CD1c-positive myeloid dendritic cell (primary cell): Measurements from ENCODE around the gene LYPD6B.

Source experiments
- DNase-seq: peaks from one replicate; pipeline ENCODE4 v3.0.0-alpha.2; 2016; ENCODE audit errors: extremely low spot score

Gene LYPD6B

DNA sequence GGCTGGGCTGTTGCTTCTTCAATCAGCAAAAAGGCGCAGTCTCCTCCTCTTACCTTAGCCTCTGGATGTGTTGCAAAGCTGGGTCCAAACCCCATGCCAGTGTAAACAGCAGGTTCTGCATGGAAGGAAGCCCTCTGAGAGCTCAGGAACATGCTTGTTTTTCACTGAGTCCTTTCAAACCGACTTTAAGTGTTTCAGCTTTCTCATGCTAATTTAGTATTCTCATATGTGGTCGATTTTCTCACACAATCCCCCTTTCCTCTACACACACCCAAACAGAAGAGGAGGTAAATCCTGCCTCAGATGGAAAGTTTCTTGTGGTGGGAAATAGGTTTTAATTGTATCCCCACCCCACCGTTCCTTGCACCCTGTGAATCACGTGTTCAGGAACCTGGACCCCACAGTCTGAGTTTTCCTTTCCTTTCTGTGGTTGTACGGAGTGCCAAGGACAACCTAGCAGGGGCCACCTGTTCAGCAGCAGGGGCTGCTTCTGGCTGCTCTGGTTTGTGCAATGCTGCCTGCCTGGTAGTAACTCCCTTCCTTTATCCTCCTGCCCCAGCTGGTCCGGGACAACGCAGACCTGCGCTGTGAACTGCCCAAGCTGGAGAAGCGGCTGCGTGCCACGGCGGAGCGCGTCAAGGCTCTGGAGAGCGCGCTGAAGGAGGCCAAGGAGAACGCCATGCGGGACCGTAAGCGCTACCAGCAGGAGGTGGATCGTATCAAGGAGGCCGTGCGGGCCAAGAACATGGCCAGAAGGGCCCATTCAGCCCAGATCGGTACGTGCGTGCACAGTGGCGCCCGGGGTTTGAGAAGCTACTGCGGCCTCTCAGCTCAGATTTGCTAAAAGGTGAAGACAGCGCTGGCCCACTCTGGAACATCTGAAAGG, 28.7 kb upstream of the LYPD6B start:
- no peak for DNase-seq

DNA sequence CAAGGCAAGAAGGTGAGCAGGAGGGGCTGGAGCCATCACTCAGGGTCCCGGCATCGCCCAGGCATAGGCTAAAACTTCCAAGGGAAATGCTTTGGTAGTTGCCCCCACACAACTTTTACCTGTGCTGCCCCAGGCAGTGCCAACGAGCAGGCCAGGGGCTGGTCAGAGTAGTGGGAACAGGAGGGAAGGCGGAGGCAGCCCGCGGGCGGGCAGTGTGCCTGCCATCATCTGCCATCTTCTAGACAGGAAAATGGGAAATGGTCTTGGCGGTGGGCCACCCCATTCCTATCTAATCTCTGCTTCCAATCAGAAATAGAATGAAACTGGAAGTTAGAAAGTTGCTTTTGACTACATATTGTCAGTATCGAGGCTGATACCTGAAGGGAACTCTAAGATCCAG, 26.0 kb upstream of the LYPD6B start:
- DNase-seq = no peak

DNA sequence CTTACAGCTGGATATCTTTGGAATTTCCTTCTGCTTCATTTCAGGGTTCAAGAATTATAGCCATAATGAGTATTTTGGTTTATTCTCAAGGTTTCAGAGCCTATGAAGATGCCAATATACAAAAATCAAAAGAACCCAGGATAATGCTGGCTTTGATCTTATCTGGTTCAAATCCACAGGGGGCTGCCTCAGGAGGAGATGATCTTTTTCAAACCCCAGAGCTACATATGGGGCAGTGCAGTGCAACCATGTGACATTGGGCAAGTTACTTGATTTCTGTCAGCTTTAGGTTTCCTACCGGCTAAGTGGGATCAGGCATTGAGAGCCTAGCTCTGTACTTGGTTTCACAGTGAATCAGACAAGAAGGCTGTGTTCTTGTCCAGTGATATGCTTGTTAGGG, 23.0 kb upstream of the LYPD6B start:
- no peak for DNase-seq

DNA sequence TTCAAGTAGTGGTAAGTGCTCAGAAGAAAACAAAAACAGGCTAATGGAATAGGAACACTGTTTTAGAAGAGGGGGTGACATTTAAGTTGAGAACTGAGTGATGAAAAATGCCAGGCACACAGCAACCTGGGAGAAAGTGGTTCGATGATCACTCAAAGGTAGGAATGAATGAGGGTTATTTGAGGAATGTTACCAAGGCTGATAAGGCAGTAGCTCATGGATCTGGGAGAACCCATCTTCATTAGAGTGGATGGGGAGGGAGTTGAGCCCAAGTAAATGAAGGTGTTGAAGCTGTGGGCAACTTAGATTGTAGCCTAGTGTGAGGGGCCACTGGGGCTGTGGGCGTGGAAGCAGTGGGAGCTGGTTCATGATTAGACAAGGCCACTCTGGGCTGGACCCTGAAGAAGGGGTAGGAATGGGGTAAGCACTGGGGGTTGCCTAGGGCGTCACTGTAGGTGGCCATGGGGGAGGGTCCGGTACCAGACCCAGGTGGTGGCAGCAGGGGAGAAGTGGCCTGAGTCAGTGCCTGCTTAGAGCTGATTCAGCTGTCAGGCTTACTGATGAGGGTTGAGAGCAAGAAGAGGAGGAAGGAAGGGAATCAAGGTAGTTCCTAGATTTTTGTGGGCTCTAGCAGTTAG, 22.5 kb upstream of the LYPD6B start:
- no peak for DNase-seq

DNA sequence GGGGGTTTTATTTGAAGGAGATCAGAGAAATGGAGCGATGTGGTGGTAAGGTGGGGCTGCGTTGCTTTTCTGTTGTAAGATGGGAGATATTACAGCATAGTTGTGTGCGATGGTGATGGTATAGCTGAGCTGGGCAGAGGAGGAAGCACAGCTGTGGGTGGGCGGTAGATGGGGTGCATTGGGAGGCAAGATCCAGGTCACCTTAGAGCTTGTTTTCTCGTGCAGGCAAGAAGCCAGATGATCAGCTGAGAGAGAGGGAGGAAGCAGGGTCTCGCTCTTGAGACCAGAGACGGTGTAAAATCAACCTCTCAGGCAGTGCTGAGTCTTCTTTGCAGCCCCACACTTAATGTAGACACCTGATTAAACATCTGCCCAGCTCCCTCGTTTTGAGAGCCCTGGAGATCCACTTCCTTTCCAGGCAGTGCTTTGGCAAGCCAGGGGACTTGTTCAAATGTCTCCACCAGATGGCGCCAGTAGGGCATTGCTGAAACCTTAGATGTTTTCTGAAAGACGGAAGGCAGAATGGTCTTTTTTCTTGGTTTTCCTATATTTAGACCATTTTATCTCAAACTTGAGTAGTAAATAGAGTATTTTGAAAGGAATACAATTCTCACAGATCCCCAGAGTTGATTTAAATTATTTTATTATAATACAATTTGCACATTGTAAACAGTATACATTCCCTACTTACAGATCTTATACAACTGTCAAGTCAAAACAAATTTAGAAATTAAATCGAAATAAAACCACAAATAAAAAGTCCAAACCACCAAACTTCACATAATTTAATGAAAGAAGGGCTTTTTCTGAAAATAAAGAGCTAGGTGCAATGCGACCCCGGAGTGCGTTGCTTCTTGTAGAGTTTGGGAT, 21.1 kb upstream of the LYPD6B start:
- DNase-seq = peak; percentile 81

DNA sequence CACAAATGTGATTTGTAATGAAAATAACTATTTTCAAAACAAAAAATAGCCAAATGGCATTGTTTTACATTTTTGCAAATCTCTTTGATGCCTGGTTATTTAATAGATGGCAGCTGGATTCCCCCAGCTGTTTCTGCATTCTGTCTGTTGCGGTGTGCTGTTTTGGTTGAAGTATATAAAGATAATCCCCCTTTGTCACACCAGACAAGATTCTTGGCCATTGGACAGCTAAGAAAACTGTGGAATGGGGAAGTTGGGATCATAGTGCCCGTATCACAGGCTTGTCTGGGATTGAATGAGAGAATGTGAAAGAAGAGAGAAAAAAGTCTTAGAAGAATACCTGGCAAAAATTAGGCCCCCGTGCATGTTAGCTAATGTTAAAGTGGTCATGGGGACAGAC, 19.5 kb upstream of the LYPD6B start:
- DNase-seq = no peak

DNA sequence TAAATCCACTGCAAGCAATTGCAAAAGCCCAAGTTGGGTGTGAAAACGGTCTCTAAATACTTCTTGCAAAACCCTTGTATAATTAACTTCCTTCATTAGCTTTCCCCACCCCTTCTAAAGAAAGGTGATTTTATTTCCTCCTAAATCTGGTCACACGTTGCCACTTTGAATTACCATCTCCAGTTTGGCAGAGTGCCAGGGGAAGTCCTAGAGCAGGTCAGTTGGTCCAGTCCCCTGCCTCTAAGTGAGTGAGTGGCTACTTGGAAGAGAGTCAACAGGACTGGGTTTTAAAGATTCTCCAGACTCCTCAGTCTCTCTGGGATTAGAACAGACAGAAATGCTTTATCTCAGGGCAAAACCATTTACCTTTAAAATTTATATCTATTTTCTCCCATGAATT, 18.7 kb upstream of the LYPD6B start:
- peak; percentile 20 for DNase-seq

DNA sequence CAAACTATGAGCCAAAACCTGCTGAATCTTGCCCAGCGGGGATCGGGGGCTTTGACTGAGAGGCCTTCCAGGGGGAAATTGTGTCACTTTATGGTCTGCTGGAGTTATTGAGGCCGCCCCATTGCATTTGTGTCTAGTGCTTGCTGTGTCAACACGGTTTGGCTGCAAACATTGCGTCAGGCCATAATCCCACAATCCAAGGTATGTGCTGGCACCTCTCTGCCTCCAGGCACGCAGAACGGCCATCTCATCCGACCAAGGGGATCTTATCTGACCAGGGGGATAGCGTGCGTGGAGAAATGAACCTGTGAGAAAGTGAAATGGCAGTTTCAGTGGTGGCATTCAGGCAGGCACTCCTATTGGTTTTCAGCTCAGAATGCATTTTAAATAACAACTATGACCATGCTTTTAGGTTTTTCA, 18.1 kb upstream of the LYPD6B start:
- DNase-seq = no peak

DNA sequence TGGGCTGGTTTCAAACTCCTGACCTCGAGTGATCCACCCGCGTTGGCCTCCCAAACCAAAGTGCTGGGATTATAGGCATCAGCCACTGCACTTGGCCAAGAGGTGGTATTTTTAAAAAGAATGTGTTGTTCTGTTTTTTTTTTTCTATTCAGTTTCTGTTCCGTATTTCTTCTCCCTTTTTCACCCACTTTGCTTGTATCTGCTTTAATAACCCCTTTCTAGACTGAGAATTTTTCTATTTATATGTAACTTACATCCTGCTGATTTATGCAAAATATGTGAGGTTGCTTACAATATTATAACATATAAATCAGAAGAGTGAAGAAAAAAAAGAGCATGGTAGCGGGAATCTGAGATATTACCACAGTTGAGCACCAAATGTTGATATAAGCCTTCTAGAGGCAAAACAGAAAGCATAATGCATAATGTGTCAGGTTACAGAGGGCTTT, 17.2 kb upstream of the LYPD6B start:
- DNase-seq = no peak

DNA sequence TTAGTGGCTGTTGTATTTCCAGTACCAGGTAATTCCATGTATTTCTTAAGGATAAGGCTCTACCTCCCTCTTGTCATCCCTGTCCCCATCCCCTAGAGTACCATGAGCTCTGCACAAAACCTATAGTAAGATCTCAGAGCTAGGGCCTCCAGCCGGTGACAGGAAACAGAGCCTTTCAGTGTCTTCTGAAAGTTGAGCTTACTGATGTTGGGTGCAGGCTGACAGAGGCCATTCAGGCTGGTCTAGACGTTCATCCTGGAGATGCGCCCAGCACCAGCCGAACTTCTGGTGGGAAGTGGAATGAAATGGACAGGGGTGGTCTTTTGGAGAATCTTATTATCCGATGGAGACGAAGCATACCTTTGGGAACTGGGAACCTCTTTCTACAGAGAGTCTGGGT, 16.7 kb upstream of the LYPD6B start:
- no peak for DNase-seq

DNA sequence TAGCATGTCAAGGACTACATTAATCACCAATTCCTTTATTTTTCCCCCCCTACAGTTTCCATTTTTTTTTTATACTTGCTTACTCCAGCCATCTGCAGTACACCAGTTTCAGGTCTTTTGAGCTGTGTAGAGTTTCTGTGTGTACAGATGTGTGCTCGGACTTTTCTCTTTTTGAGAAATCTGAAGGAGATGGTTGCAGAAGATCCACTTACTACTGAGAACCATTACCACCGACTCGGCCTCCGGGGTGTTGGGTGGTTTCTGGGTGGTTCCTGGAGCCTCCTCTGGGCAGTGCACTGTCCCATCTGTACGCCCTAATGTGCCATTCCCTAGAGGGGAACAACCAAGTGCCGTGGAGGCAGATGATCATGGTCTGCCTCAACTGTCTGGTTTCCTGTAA, 15.4 kb upstream of the LYPD6B start:
- no peak for DNase-seq

DNA sequence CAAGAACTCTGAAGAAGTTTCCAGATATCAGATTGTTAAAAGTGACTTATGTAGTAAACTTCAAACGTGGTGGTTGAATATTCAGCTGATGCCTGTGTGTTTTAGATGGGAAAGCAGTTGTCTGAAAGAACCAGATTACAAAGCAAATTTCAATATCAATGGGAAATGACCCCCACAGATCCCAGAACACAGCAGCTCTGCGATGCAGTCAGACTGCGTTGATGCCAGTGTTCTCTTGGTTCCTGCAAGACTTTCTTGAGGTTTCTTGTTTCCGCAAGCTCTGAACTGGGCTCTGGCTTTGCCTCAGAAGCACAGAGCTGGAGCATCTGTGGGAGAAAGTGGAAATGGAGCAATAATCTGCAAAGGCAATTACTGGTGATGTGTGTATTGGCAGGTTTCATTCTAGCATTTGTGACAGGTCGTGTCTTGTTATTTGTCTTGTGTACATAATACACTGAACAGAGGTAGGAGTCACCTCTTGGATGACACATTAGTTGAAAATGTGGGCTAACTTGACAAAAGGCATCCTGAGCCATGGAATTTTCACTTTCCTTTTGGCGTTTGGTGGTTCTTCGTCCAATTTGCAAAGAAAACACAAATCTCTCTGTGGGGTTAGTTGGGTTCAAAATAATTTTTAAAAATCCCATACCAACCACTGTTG, 10.8 kb upstream of the LYPD6B start:
- DNase-seq = no peak

DNA sequence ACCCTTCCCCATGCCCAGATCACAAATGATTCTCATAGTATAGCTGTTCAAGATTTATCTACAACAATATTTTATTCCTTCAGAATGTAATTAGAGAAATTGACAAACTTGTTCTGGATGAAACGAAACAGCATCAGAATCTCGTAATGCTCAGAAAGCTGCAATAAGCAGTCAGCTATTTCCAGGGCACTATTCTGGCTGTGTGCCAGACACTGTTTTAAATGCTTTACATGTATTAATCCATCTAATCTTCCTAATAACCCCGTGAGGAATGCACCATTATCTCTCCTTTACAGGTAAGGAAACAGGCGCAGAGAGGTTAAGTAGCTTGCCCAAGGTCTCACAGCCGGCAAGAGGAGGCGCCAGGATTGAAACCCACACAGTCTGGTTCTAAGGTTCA, 10.1 kb upstream of the LYPD6B start:
- no peak for DNase-seq

DNA sequence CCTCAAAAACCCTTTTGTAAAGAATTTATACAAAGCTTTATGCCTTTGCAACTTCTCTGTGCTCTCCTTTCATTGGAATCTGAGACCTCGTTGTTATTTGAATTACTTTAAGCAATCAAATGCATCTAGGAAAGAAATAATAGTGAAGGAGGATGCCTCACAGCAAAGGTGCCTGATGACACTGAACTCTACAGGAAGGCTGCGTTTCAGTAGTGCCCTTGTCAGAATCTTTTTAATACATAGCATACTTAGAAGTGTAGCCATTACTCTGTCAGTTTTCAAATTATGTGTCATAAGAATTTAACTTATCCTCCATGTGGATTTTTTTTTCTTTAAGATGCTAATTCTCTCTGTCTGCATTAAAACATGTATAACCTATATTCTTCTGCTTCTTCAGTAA, 9.6 kb upstream of the LYPD6B start:
- DNase-seq = no peak

DNA sequence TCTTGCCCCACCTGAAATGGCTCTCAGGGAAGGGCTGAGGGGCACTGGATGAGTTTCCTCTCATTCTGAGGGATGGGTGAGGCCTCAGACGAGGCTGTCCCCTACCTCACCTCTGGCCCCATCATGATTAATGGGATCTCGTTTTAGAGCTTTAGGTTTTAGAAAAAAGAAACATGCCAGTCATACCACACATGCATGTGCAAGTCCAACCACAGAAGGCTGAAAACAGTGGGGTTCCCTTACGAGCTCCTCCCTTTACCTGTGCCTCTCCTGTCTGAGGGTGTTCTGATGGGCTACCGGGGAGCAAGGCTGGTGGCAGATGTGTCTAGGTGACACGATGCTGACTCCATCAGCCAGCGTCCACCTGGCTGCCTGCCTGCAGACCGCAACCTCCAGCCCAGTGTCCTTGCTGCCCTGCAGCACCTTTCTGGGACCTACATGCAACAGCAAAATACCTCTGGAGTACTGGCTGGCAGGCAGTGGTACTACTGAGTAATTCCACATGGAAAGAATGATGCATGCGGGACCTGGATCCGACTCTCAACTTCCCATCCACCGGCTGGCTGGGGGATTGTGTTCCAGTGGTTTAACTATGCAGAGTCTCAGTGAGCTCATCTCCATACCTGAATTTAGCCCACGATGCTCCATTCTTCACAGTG, 9.1 kb upstream of the LYPD6B start:
- DNase-seq = no peak

DNA sequence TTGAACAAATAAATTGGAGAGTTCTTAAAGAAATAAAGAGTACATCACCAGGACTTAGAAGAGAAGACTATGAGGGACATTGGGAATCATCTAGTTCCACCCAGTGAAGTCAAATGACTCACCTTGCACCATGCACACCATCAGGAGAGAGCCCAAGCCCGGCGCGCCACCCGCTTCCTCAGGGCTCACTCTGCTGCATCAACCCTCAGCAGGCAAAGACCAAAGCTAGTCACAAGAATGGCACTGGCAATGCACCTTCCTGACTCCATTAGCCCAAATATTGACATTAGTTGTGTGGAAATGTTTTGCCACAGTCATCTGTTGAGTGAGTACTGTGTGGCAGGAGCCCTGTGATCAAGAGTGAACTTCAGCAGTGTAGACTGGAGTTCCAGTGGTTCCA, 7.1 kb upstream of the LYPD6B start:
- no peak for DNase-seq

DNA sequence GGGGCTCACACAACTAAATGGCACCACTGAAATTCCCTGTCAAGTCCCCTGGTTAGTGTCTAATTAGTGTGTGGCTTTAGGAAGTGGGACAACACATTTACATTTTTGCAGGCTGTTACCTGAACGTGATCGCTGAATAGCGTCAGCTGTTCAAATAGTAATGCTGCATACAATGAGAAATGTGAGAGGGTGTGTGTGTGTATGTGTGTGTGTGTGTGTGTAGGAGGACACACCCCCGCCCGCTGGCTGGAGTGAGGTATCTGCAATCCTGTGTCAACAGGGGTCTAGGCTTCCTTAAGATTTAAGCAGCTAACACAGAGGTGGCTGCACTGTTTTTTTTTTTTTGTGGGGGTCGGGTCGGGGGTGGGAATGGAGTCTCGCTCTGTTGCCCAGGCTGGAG, 4.8 kb upstream of the LYPD6B start:
- DNase-seq = no peak

DNA sequence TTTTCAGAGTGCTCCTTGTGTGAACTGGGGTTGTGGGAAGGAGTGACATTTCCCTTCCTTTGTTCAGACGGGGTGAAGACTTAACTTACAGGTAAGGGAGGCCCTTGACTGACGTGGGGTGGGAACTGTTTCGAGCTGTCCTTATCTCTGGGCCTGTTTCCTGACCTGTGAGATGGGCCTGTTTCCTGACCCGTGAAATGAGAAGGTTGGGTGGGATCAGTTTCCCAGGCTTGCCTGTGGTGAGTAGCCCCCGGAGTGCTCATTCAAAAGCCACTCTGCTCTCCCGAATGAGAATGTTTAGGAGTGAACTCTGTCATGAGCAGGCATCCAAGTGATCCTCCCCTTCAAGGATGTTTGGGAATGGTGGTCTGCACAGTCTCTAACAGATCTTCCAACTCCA, 4.1 kb upstream of the LYPD6B start:
- DNase-seq = no peak

DNA sequence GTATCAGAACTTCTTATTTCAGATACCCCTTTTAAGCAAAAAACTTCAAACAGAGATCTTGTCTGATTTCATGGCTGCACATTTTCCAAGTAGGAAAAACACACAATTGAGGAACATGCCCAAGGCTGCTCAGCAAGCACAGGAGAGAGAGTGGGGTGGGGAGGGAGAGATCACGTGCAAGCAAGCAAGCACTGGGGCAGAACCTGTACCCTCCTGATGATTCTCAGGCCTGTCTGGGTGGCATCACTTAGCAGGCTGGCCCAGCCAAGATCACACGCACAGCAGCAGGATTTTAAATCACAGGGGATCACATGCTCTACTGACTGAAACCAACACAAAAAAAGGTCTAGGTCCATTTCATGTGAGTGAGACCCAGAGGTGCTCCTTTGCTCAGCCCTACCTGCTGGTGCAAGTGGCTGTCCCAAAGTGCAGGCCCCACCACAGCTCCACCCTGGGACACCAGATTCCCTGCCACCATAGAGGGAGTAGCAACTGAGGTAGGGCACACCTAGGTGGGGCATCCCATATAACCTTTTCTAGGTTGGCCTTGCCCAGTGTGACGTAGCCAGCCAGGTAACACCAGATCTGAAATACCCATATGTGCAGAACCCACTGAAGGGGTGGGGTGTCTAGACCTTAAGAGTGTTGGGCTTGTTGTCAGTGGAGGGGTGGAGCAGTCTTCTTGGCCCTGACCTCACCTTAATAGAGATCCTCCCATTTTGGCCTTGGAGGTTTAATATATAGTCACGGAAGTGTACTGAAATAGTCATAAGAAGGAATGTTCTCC, 1.8 kb upstream of the LYPD6B start:
- no peak for DNase-seq

DNA sequence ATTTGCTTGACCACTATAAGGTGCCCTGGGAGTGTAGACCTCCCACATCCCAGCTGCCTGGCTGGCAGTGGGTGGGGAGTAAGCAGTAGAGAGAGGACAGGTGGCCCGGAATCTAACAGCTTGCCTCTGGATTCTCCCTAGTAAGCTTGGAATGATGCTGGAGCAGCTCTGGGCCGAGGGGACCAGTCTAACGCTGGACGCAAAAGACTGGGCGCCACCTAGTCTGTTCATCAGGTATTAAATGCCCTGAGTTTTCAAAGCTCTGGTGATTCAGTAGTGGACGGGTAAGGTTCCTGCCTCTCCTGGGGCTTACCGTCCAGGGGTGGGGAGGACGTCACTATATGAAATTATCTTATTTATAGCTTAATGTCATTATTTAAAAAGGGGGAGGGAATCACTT, 648 bp upstream of the LYPD6B start:
- DNase-seq = no peak
